Endothelial cell of hepatic sinusoid (primary cell): Measurements from ENCODE around the gene ASIC3.

Experiments used
- in situ Hi-C: cut with HindIII; loops from 2 replicates; pipeline ENCODE4 v1.10.0; 2017; ENCODE audit warnings: low sequenced_read_pairs

The ASIC3 gene

GRCh38 chr7:151047976-151048815, at the start of gene ASIC3:
Gene ASIC3, plus strand, starts transcription at chr7:151048531. Its CDS starts 355 bp downstream, at chr7:151048886.
- in situ Hi-C loops: no loop called here

DNA sequence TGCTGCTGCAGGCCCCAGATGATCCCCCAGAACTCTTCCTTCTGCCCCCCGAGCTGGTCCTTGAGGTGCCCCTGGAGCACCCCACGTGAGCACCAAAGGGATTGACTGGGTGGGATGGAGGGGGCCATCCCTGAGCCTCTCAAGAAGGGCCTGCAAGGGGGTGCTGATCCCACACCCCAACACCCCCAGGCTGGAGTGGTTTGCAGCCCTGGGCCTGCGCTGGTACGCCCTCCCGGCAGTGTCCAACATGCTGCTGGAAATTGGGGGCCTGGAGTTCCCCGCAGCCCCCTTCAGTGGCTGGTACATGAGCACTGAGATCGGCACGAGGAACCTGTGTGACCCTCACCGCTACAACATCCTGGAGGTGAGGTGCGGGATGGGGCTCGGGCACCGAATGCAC, 49.3 kb upstream of the ASIC3 start:
- in situ Hi-C loops: no loop called here

DNA sequence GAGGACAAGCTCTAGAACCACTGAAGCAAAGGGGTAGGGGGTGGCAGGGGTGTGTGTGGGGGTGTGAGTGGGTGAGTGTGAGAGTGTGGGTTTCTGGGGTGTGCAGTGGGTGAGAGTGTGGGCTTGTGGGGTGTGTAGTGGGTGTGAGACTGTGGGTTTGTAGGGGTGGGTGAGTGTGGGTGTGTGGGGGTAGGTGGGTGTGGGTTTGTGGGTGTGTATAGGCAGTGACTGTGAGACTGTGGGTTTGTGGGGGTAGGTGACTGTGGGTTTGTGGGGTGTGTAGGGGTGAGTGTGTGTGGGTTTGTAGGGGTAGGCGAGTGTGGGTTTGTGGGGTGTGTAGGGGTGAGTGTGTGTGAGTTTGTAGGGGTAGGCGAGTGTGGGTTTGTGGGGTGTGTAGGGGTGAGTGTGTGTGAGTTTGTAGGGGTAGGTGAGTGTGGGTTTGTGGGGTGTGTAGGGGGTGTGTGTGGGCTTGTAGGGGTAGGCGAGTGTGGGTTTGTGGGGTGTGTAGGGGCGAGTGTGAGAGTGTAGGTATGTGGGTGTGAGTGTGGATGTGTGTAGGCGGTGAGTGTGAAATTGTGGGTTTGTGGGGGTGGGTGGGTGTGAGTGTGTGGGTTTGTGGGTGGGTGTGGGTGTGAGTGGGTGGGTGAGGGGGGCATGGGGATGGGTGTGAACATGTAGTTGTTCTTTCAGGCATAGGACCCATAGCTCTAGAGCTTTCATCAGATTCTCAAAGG, 48.7 kb upstream of the ASIC3 start:
- in situ Hi-C loops: loop anchor here (5.0 kb wide), 1 partner anchor 67 kb away; no protein-coding TSS in a partner anchor

DNA sequence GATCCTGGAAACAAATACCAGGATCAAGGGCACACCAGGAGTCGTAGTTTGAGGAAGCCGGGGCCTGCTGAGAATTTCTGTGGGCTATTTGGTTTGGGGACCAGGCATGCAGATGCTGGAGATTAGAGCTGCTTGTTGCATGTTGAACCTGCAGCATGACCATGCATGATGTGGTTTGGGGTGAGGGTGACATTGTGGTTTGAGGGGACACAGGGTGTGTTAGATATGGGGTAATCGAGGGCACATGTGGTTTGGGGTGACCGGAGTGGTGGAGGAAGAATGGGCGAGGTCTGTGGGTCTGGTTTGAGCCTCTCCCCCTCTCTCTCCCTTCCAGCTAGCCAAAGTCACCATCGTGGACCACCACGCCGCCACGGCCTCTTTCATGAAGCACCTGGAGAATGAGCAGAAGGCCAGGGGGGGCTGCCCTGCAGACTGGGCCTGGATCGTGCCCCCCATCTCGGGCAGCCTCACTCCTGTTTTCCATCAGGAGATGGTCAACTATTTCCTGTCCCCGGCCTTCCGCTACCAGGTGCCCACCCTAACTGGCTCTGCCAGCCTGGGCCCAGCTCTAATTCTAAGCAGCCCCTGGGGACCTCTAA, 47.3 kb upstream of the ASIC3 start:
- in situ Hi-C loops: loop anchor here (5.0 kb wide), 1 partner anchor 69 kb away; no protein-coding TSS in a partner anchor

- in situ Hi-C loops: loop anchor here (5.0 kb wide), 1 partner anchor 69 kb away; no protein-coding TSS in a partner anchor
Measured at GRCh38 chr7:151001546-151001945, 46.8 kb upstream of the ASIC3 start.

DNA sequence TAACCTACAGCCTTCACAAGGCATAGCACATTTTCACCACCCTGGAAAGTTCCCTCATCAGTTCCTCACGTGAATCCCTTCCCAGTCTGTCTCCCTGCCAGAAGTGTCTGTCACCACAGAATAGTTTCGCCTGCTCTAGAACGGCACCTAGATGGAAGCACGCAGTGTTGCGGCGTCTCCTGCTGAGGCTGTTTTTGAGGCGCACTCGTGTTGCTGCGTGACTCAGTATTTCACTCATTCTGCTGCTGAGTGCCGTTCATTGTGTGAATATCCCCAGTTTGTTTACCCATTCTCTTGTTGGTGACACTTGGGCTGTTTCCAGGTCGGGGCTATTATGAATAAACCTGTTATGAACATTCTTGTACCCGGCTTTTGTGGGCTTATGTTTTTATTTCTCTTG, 44.8 kb upstream of the ASIC3 start:
- in situ Hi-C loops: loop anchor here (5.0 kb wide), 1 partner anchor 71 kb away; no protein-coding TSS in a partner anchor

GRCh38 chr7:151005566-151005965, 42.8 kb upstream of the ASIC3 start:
- in situ Hi-C loops: no loop called here

DNA sequence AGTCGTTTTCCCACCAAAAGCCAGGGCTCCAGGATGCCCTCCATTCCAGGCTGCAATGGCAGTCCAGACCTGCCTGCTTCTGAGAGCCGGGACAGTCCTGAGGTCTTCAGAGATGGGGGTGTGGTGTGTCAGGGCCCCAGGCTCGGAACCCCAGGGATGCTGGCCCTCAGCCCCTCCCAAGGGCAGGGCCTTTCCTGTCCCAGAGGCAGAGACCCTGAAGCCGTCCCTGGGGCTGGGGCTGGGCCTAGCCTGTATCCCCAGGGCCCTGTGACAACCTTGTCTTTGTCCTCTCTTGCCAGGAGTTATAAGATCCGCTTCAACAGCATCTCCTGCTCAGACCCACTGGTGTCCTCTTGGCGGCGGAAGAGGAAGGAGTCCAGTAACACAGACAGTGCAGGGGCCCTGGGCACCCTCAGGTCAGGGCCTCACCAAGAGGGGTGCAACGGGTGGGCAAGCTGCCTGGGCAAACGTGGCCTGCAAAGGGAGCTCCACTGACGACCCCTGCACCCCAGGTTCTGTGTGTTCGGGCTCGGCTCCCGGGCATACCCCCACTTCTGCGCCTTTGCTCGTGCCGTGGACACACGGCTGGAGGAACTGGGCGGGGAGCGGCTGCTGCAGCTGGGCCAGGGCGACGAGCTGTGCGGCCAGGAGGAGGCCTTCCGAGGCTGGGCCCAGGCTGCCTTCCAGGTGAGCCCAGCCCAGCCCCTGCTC, 41.6 kb upstream of the ASIC3 start:
- in situ Hi-C loops: no loop called here

GRCh38 chr7:151007469-151007898, 40.8 kb upstream of the ASIC3 start:
- in situ Hi-C loops: no loop called here

- in situ Hi-C loops: no loop called here
Measured at GRCh38 chr7:151008143-151008510, 40.2 kb upstream of the ASIC3 start.

- in situ Hi-C loops: no loop called here
Measured at GRCh38 chr7:151008511-151009323, 39.6 kb upstream of the ASIC3 start.

DNA sequence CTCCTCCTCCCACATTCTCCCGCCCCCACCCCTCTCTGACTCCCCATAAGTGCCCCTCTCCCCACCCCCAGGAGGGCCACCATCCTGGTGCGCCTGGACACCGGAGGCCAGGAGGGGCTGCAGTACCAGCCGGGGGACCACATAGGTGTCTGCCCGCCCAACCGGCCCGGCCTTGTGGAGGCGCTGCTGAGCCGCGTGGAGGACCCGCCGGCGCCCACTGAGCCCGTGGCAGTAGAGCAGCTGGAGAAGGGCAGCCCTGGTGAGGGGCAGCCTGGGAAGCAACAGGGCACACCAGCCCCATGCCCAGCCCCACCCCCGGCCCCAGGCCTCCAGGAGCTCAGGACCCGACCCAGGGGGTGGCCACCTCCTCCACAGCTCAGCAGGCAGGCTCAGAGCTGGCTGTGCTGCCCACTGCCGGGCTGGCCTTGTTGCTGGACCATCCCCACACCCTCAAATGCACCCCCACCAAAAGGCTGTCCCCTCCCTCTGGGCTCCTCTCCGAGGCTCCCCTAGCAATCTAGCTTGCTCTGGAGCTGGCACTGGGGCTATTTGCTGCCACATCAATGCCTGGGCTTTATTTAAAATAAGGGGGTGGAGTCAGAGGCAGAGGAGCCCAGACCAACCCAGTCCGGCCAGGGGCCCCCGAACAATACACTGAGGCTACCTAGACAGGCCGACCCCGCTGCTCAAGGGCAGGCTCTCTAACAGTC, 38.8 kb upstream of the ASIC3 start:
- in situ Hi-C loops: loop anchor here (5.0 to 10.0 kb wide), 2 partner anchors 55 to 138 kb away; no protein-coding TSS in a partner anchor

DNA sequence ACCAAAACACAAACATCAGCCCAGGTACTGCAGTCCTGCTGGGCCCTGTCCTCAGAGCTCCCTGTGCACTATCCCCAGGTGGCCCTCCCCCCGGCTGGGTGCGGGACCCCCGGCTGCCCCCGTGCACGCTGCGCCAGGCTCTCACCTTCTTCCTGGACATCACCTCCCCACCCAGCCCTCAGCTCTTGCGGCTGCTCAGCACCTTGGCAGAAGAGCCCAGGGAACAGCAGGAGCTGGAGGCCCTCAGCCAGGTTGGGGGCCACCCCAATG, 38.4 kb upstream of the ASIC3 start:
- in situ Hi-C loops: loop anchor here (5.0 to 10.0 kb wide), 2 partner anchors 55 to 137 kb away; no protein-coding TSS in a partner anchor

GRCh38 chr7:151010307-151011096, 37.8 kb upstream of the ASIC3 start:
- in situ Hi-C loops: loop anchor here (5.0 to 10.0 kb wide), 2 partner anchors 56 to 137 kb away; no protein-coding TSS in a partner anchor

DNA sequence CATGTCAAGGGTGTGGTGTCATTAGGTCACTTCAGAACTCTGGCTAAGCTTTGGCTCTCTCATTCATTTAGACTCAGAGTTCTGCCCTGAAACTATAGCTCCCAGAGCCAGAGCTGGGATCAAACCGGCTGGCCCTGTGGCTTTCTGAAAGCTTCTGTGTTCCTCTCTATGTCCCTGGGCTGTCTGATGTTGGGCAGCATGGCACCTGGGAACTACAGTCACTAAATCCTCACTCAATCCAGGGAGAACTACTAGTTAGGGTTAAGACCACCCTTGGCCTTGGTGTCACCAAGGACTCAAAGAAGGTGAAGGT, 37.3 kb upstream of the ASIC3 start:
- in situ Hi-C loops: loop anchor here (5.0 to 10.0 kb wide), 2 partner anchors 56 to 136 kb away; no protein-coding TSS in a partner anchor

GRCh38 chr7:151011616-151012015, 36.7 kb upstream of the ASIC3 start:
- in situ Hi-C loops: loop anchor here (5.0 to 10.0 kb wide), 2 partner anchors 57 to 136 kb away; no protein-coding TSS in a partner anchor

DNA sequence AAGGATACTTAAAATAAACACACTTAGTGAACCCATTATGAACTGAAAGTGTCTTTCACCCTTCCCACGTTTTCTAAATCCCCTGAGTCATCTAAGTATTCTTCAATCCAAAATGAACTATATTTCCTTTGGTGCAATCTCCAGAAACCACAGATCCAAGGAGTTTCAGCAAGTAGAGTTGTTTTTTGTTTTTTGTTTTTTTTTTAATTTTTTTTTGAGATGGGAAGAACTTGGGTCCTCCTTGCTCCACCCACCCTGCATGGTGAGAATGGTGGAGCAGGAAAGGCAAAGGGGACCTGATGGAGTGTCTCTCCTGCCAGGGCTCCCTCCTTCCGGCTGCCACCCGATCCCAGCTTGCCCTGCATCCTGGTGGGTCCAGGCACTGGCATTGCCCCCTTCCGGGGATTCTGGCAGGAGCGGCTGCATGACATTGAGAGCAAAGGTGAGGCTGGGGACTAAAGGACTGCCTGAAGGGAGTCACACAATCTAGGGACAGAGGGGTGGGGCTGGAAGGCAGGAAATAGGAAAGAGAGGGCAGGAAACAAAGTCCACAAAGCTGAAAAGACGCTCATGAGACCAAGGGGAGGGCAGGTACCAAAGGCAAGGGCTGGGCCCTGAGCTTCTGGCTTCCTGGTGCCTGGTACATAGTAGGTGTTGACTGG, 36.2 kb upstream of the ASIC3 start:
- in situ Hi-C loops: loop anchor here (5.0 to 10.0 kb wide), 2 partner anchors 57 to 135 kb away; no protein-coding TSS in a partner anchor

- in situ Hi-C loops: loop anchor here (5.0 to 10.0 kb wide), 2 partner anchors 58 to 134 kb away; no protein-coding TSS in a partner anchor
Measured at GRCh38 chr7:151012911-151013347, 35.4 kb upstream of the ASIC3 start.
